Ovary (tissue), 10 donors: ENCODE measurements around the gene ZNF277. TPM values are rescaled to one million over a fixed set of nuclear protein-coding genes. Genes with fewer than 3 reads are reported as not detected.

Source experiments
- DNase-seq, 5 donors: peaks; one replicate each; pipeline ENCODE4 v3.0.0-alpha.2; 2019 to 2020
- H3K27ac ChIP-seq, 2 donors: fragments of 200-600 bp; one replicate each; pipeline versions ENCODE4 v1.5.1 to v1.8.0; 2019 to 2022
- H3K27me3 ChIP-seq: fragments of 200-600 bp; one replicate; pipeline ENCODE4 v1.8.0; 2022
- H3K36me3 ChIP-seq: fragments of 200-600 bp; sonication (generic); one replicate; pipeline ENCODE4 v1.5.1; 2019
- H3K4me1 ChIP-seq: one replicate; pipeline ENCODE4 v1.8.1; 2013; ENCODE audit warnings: mild to moderate bottlenecking, moderate library complexity; ENCODE audit not compliant: insufficient read depth
- H3K4me3 ChIP-seq: fragments of 200-600 bp; sonication (generic); one replicate; pipeline ENCODE4 v1.5.1; 2017
- H3K9me3 ChIP-seq, 2 donors: fragments of 200-600 bp in 1 of 2; sonication (generic) in 1 of 2; one replicate each; pipeline versions ENCODE4 v1.5.1 to v1.8.1; 2013 to 2019; ENCODE audit warnings: mild to moderate bottlenecking in 1 of 2, moderate library complexity in 1 of 2
- EP300 ChIP-seq: sonication (generic); formaldehyde crosslinking; IDR thresholded peaks from one replicate; pipeline ENCODE4 v1.6.1; 2017; ENCODE audit warnings: antibody characterized with exemption
- POLR2A ChIP-seq: fragments of 450-650 bp; IDR thresholded peaks from one replicate; pipeline ENCODE4 v1.6.1; 2017; ENCODE audit warnings: antibody characterized with exemption, mild to moderate bottlenecking, moderate library complexity
- WGBS, 3 donors: extraction: QIAGEN DNeasy Blood & Tissue Kit in 1 of 3; methylation state at CpG; one replicate each; pipeline versions ENCODE4 v1.1.5 to v1.1.7; 2013 to 2017; 5-methylcytosine and 5-hydroxymethylcytosine counted together
- intact Hi-C, 4 donors: fragments of 100-400 bp; cut with DNase I; formaldehyde crosslinking; loops; one replicate each; pipeline versions ENCODE4 v1.11.0 to v1.15.1; 2022 to 2023
- long read RNA-seq, 3 donors: library from polyadenylated mRNA in 2 of 3; unstranded in 2 of 3; transcript quantifications; one replicate each; pipeline ENCODE4 v2.0.0 and lab custom pipeline, GENCODE V29; 2021 to 2026
- polyA plus RNA-seq, 2 donors: library from polyadenylated mRNA; stranded (reverse); fragments of 200-250 nt in 1 of 2; fragments of 350-450 nt in 1 of 2; fragmentation: Illumina TruSeq in 1 of 2; extraction: RNeasy Lipid Tissue Mini Kit (QIAGEN cat#74804) in 1 of 2; gene quantifications; one replicate each; pipeline ENCODE4 v1.2.3, GENCODE V29; 2013 to 2014
- total RNA-seq, 7 donors: library from RNA; depleted of rRNA in 2 of 7; stranded (reverse); fragments of >200 nt in 2 of 7; fragmentation: NEBNext Ultra II Directional in 3 of 7; extraction: Animal tissue kit (Norgen Biotek cat#: 25700) in 3 of 7; gene quantifications; one replicate each; pipeline versions ENCODE4 v1.1.0 to v1.2.4, GENCODE V29; 2016 to 2023
- TF ChIP-seq, protein P1 (sequence below), 3 donors: fragments of 450-650 bp in 2 of 3; fragments of 200-600 bp in 1 of 3; IDR thresholded peaks; one replicate each; pipeline versions ENCODE4 v1.5.1 to v1.8.0; 2016 to 2022; ENCODE audit warnings: antibody characterized with exemption in 3 of 3, mild to moderate bottlenecking in 1 of 3
- donor health status: DM: no; HTN: no; CAD: no; lungs with moderate emphysema.
- donor health status: DM: no; HTN: no; CAD: no.
- donor health status: Bipolar disorder and iron deficiency.
- donor health status: DM: yes; HTN: yes; CAD: no.
- donor health status: DM: no; HTN: no; CAD: no.
- donor health status: DM: yes; HTN: yes; CAD: no.

ZNF277 gene, protein sequence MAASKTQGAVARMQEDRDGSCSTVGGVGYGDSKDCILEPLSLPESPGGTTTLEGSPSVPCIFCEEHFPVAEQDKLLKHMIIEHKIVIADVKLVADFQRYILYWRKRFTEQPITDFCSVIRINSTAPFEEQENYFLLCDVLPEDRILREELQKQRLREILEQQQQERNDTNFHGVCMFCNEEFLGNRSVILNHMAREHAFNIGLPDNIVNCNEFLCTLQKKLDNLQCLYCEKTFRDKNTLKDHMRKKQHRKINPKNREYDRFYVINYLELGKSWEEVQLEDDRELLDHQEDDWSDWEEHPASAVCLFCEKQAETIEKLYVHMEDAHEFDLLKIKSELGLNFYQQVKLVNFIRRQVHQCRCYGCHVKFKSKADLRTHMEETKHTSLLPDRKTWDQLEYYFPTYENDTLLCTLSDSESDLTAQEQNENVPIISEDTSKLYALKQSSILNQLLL
- 10 to 100 TPM; 18.1 to 27.3 (median 21.8) TPM for total RNA-seq
- polyA plus RNA-seq, result 10 to 100 TPM; 16.4 to 19.8 TPM
- long read RNA-seq, donor 1, transcript ZNF277-201 (12 exons, 1,849 nt), result major isoform, 66 of 95 reads
- long read RNA-seq, donor 1, partial matches to known transcripts, result 7 of 95 reads
- long read RNA-seq, donor 1, other reads (novel, unspliced or antisense), result 17 of 95 reads
- long read RNA-seq, donor 2, transcript ZNF277-201 (12 exons, 1,849 nt), result major isoform, 10 of 21 reads
- long read RNA-seq, donor 2, partial matches to known transcripts, result 9 of 21 reads
- long read RNA-seq, donor 2, other reads (novel, unspliced or antisense), result 0 of 21 reads
- long read RNA-seq, donor 3, transcript ZNF277-201 (12 exons, 1,849 nt), result major isoform, 15 of 20 reads
- long read RNA-seq, donor 3, partial matches to known transcripts, result 1 of 20 reads
- long read RNA-seq, donor 3, other reads (novel, unspliced or antisense), result 1 of 20 reads

DNA sequence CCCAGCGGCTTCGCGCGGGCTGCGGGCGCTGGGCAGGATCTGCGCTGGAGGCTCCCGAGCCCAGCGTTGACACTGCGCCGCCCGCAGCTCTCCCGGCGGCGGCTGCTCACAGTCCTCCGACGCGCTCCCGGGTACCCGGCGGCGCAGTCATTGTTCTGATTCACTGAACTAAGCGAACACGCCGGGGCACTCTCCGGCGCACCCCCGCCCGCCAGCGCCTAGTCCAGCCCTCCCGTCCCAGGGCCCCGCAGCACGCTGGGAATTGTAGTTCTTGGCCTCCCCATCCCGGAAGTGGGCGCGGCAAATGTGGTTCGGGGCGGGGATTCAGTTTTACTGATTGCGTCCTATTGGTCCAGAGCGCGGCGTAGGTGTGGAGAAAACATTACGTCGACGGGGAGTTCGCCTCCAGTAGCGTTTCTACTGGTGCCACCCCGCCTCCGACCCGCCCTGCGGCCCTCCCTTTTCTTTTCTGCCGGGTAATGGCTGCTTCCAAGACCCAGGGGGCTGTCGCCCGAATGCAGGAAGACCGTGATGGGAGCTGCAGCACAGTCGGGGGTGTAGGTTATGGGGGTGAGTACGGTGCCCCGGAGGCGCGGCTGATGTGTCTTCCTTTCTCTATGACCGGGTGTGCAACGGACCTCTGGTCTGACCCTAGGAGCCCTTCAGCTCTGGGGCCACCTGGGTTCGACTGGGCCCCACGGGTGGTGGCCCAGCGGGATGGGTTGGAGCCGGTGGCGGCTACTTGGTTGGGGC lies at the start of gene ZNF277, which contains the start of gene DOCK4:
ZNF277 (plus strand) TSS at position 458 of the 753 bp plus-strand sequence; CDS start at position 480, 22 bp downstream.
DOCK4 (minus strand) TSS at position 162 of the 753 bp plus-strand sequence. CDS start 261 bp downstream, outside the sequence.
- Histone ChIP-seq H3K27me3 (no peaks in the 10 kb centered on the region), H3K9me3 (no peaks in the 10 kb centered on the region), H3K27ac (peak within 1 kb of the TSS; percentile 81 to 87), H3K4me3 (peak within 1 kb of the TSS; percentile 93), H3K36me3 (no peaks in the 10 kb centered on the region), H3K4me1 (peaks cover 2% of the 10 kb centered on the region)
- intact Hi-C loops, result loop anchor here in 1 of 4 donors (5.0 kb wide), 1 partner anchor 246 kb away; the partner anchor contains the start of gene IFRD1
- WGBS, 3 donors, result 0% methylated on average over 58 to 67 of the region's 67 CpGs
- DNase-seq, result peak; percentile 99 to 100 (median 99)
- TF ChIP-seq POLR2A (peak; percentile 47), EP300 (no peak)
- TF ChIP-seq, protein P1, sequence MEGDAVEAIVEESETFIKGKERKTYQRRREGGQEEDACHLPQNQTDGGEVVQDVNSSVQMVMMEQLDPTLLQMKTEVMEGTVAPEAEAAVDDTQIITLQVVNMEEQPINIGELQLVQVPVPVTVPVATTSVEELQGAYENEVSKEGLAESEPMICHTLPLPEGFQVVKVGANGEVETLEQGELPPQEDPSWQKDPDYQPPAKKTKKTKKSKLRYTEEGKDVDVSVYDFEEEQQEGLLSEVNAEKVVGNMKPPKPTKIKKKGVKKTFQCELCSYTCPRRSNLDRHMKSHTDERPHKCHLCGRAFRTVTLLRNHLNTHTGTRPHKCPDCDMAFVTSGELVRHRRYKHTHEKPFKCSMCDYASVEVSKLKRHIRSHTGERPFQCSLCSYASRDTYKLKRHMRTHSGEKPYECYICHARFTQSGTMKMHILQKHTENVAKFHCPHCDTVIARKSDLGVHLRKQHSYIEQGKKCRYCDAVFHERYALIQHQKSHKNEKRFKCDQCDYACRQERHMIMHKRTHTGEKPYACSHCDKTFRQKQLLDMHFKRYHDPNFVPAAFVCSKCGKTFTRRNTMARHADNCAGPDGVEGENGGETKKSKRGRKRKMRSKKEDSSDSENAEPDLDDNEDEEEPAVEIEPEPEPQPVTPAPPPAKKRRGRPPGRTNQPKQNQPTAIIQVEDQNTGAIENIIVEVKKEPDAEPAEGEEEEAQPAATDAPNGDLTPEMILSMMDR (IDR thresholded peaks at IDR 0.05), result no peak

DNA sequence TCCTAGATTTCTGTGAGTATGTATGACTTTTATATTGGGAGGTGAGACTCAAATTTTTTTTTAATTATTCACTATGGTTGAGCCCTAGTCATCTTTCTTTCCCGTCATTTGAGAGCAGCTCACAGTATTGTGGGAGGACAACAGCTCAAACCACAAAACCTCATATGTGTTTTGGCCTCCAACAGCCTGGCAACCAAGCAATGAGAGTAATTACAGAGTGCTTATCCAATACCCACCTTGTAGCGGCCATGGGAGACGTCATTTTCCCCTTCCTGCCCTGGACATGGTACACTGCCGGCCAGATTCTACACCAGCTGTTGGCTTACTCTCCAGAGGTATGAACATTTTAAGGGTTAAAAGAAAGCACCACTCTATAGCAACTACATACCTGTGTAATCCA lies 49.4 kb upstream of the ZNF277 start:
- Histone ChIP-seq H3K4me1 (peaks cover 6% of the 10 kb centered on the region), H3K9me3 (no peaks in the 10 kb centered on the region), H3K27ac (no peak overlapping the region), H3K4me3 (no peak overlapping the region), H3K27me3 (no peaks in the 10 kb centered on the region), H3K36me3 (no peaks in the 10 kb centered on the region)
- no peak for DNase-seq
- WGBS, 3 donors, result 49 to 60% (median 56%) methylated on average over 4 of the region's 4 CpGs
- intact Hi-C loops, result no loop called here
- no peak for TF ChIP-seq POLR2A
- TF ChIP-seq, protein P1 (IDR thresholded peaks at IDR 0.05), result no peak
- no peak for TF ChIP-seq EP300

DNA sequence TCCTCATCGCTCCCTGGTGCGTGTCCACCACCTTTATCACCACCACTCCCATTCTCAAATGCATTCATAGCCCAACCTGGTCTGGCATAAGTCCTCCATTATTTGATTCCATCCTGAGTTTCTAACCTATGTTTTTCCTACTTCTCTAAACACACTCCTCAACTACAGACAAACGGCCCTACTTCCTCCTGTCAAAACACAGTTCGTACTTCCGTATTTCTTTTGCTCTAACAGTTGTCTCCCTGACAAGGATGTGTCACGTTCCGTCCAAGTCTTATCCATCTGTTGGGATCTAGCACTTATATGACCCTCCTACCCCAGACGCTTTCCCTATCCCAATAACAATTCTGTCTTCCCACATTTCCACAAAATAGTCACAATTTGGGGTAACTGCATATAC lies 47.1 kb upstream of the ZNF277 start:
- WGBS, 3 donors, result 95 to 96% (median 96%) methylated on average over 8 of the region's 8 CpGs
- H3K9me3 ChIP-seq, result no peaks in the 10 kb centered on the region
- no peak overlapping the region for H3K27ac ChIP-seq
- no peaks in the 10 kb centered on the region for H3K27me3 ChIP-seq
- DNase-seq, result no peak
- H3K4me3 ChIP-seq, result no peak overlapping the region
- H3K36me3 ChIP-seq, result no peaks in the 10 kb centered on the region
- TF ChIP-seq, protein P1 (IDR thresholded peaks at IDR 0.05), result no peak
- TF ChIP-seq POLR2A, result no peak
- TF ChIP-seq EP300, result no peak
- H3K4me1 ChIP-seq, result peaks cover 9% of the 10 kb centered on the region
- intact Hi-C loops, result no loop called here
